ENCODE measurements around the gene ARHGAP25.

ARHGAP25 gene

GRCh38 chr2:68829749-68830148 lies 95.1 kb downstream of the ARHGAP25 start:
- no peak for DNase-seq (ENCODE audit: low read depth, low spot score)

- DNase-seq (ENCODE audit: low read depth, low spot score) = no peak
These were observed 97.1 kb downstream of the ARHGAP25 start for GRCh38 chr2:68831686-68832232.

GRCh38 chr2:68832233-68832869 lies 97.7 kb downstream of the ARHGAP25 start:
- no peak for DNase-seq (ENCODE audit: low read depth, low spot score)

- DNase-seq (ENCODE audit: low read depth, low spot score) = no peak
These were observed 98.6 kb downstream of the ARHGAP25 start for GRCh38 chr2:68833162-68833561.

GRCh38 chr2:68834737-68835376 lies 100.2 kb downstream of the ARHGAP25 start:
- no peak for DNase-seq (ENCODE audit: low read depth, low spot score)

- no peak for DNase-seq (ENCODE audit: low read depth, low spot score)
These were observed 101.0 kb downstream of the ARHGAP25 start for GRCh38 chr2:68835621-68836020.

- DNase-seq (ENCODE audit: low read depth, low spot score) = no peak
These were observed 102.7 kb downstream of the ARHGAP25 start for GRCh38 chr2:68837164-68837860.

- DNase-seq (ENCODE audit: low read depth, low spot score) = peak; percentile 37
These were observed 103.3 kb downstream of the ARHGAP25 start for GRCh38 chr2:68837861-68838341.

- DNase-seq (ENCODE audit: low read depth, low spot score) = no peak
These were observed 104.0 kb downstream of the ARHGAP25 start for GRCh38 chr2:68838641-68839040.

GRCh38 chr2:68839260-68839833 lies 104.7 kb downstream of the ARHGAP25 start:
- no peak for DNase-seq (ENCODE audit: low read depth, low spot score)

GRCh38 chr2:68845043-68845442 lies 110.4 kb downstream of the ARHGAP25 start:
- no peak for DNase-seq (ENCODE audit: low read depth, low spot score)

GRCh38 chr2:68846091-68846490 lies 111.5 kb downstream of the ARHGAP25 start:
- no peak for DNase-seq (ENCODE audit: low read depth, low spot score)

GRCh38 chr2:68847751-68848150 lies 113.1 kb downstream of the ARHGAP25 start:
- no peak for DNase-seq (ENCODE audit: low read depth, low spot score)

GRCh38 chr2:68849579-68850030 lies 115.0 kb downstream of the ARHGAP25 start:
- DNase-seq (ENCODE audit: low read depth, low spot score) = no peak

- DNase-seq (ENCODE audit: low read depth, low spot score) = no peak
These were observed 115.9 kb downstream of the ARHGAP25 start for GRCh38 chr2:68850524-68850923.

- DNase-seq (ENCODE audit: low read depth, low spot score) = no peak
These were observed 118.4 kb downstream of the ARHGAP25 start for GRCh38 chr2:68853035-68853434.

GRCh38 chr2:68853915-68854314 lies 119.3 kb downstream of the ARHGAP25 start:
- DNase-seq (ENCODE audit: low read depth, low spot score) = no peak

- no peak for DNase-seq (ENCODE audit: low read depth, low spot score)
These were observed 119.9 kb downstream of the ARHGAP25 start for GRCh38 chr2:68854476-68854875.

GRCh38 chr2:68855550-68855949 lies 120.9 kb downstream of the ARHGAP25 start:
- no peak for DNase-seq (ENCODE audit: low read depth, low spot score)

GRCh38 chr2:68857202-68857845 lies 122.7 kb downstream of the ARHGAP25 start:
- no peak for DNase-seq (ENCODE audit: low read depth, low spot score)

- DNase-seq (ENCODE audit: low read depth, low spot score) = no peak
These were observed 123.3 kb downstream of the ARHGAP25 start for GRCh38 chr2:68857855-68858456.
